Activated T-helper 1 cell treated with anti-CD3 and anti-CD28 coated beads, Interleukin-12 subunit alpha, Interleukin-12 subunit beta, Interleukin-2, Interleukin-4 antibody, amounts not matched to agents 30 ng/mL and 10 ng/mL and 1 ng/mL, durations not matched to agents 14 hours and 24 hours and 36 hours (primary cell): ENCODE measurements around the gene IGSF23. TPM values are rescaled to one million over a fixed set of nuclear protein-coding genes. Genes with fewer than 3 reads are reported as not detected.
"Not testable (repeated sequence)": the region's sequence is repeated elsewhere in the genome, so short reads cannot be mapped to it uniquely, and the experiment has no call there.

Source experiments
- DNase-seq: peaks from one replicate; pipeline ENCODE4 v3.0.0; 2021; ENCODE audit warnings: low spot score
- H3K27ac Mint-ChIP-seq: one replicate; pipeline ENCODE4 v1.8.0; 2021; ENCODE audit warnings: mild to moderate bottlenecking, mixed read lengths
- H3K27me3 Mint-ChIP-seq: one replicate; pipeline ENCODE4 v1.8.0; 2022; ENCODE audit warnings: mild to moderate bottlenecking, moderate library complexity, mixed read lengths; ENCODE audit not compliant: insufficient read depth
- H3K36me3 Mint-ChIP-seq: one replicate; pipeline ENCODE4 v1.8.0; 2021; ENCODE audit warnings: low read depth, mixed read lengths
- H3K4me1 Mint-ChIP-seq: one replicate; pipeline ENCODE4 v1.8.0; 2021; ENCODE audit warnings: low read depth, mixed read lengths
- H3K4me3 Mint-ChIP-seq: one replicate; pipeline ENCODE4 v1.8.0; 2021; ENCODE audit warnings: mild to moderate bottlenecking, moderate library complexity, mixed read lengths
- H3K9me3 Mint-ChIP-seq: one replicate; pipeline ENCODE4 v1.8.0; 2021; ENCODE audit warnings: mixed read lengths
- intact Hi-C: fragments of 100-400 bp; cut with micrococcal nuclease; formaldehyde crosslinking; loops from one replicate; pipeline ENCODE4 v1.15.1; 2024
- total RNA-seq: library from RNA; stranded (reverse); gene quantifications from 2 replicates; pipeline ENCODE4 v1.2.3, GENCODE V29; 2022

IGSF23 gene
- total RNA-seq, 1 donor from 2014 or later: not detected

- intact Hi-C loops: no loop called here
- Mint-ChIP-seq H3K27me3 (peaks cover 1% of the 10 kb centered on the region), H3K4me1 (no peaks in the 10 kb centered on the region), H3K9me3 (no peaks in the 10 kb centered on the region), H3K36me3 (no peaks in the 10 kb centered on the region), H3K27ac (no peak overlapping the region), H3K4me3 (no peak overlapping the region)
- no peak for DNase-seq
Observed at GRCh38 chr19:44576843-44577565, 36.4 kb upstream of the IGSF23 start.

GRCh38 chr19:44577566-44577874 is 35.8 kb upstream of the IGSF23 start:
- Mint-ChIP-seq H3K9me3 (no peaks in the 10 kb centered on the region), H3K4me3 (no peak overlapping the region), H3K4me1 (no peaks in the 10 kb centered on the region), H3K27me3 (no peaks in the 10 kb centered on the region), H3K27ac (no peak overlapping the region), H3K36me3 (no peaks in the 10 kb centered on the region)
- DNase-seq: no peak
- intact Hi-C loops: no loop called here

- no peaks in the 10 kb centered on the region for H3K36me3 Mint-ChIP-seq
- DNase-seq: no peak
- H3K27ac Mint-ChIP-seq: no peak overlapping the region
- no peaks in the 10 kb centered on the region for H3K4me1 Mint-ChIP-seq
- H3K9me3 Mint-ChIP-seq: no peaks in the 10 kb centered on the region
- no peak overlapping the region for H3K4me3 Mint-ChIP-seq
- intact Hi-C loops: no loop called here
- H3K27me3 Mint-ChIP-seq: no peaks in the 10 kb centered on the region
Observed at GRCh38 chr19:44579663-44580365, 33.5 kb upstream of the IGSF23 start.

GRCh38 chr19:44580366-44580895 is 32.9 kb upstream of the IGSF23 start:
- Mint-ChIP-seq H3K4me3 (no peak overlapping the region), H3K27me3 (no peaks in the 10 kb centered on the region), H3K9me3 (peaks cover 3% of the 10 kb centered on the region), H3K27ac (no peak overlapping the region), H3K36me3 (no peaks in the 10 kb centered on the region), H3K4me1 (no peaks in the 10 kb centered on the region)
- DNase-seq: no peak
- intact Hi-C loops: no loop called here

- Mint-ChIP-seq H3K27ac (no peak overlapping the region), H3K36me3 (no peaks in the 10 kb centered on the region), H3K4me1 (no peaks in the 10 kb centered on the region), H3K9me3 (peaks cover 3% of the 10 kb centered on the region), H3K4me3 (no peak overlapping the region), H3K27me3 (no peaks in the 10 kb centered on the region)
- DNase-seq: no peak
- intact Hi-C loops: no loop called here
Observed at GRCh38 chr19:44581288-44581687, 32.1 kb upstream of the IGSF23 start.

- no peak for DNase-seq
Observed at GRCh38 chr19:44582581-44583265, 30.6 kb upstream of the IGSF23 start.

GRCh38 chr19:44585371-44586133 is 27.8 kb upstream of the IGSF23 start:
- no peak overlapping the region for H3K27ac Mint-ChIP-seq
- H3K9me3 Mint-ChIP-seq: peaks cover 27% of the 10 kb centered on the region
- H3K4me3 Mint-ChIP-seq: no peak overlapping the region
- H3K4me1 Mint-ChIP-seq: no peaks in the 10 kb centered on the region
- H3K36me3 Mint-ChIP-seq: no peaks in the 10 kb centered on the region
- no peaks in the 10 kb centered on the region for H3K27me3 Mint-ChIP-seq
- intact Hi-C loops: no loop called here
- DNase-seq: no peak

More at GRCh38 chr19:44582581-44583265, 30.6 kb upstream of the IGSF23 start:
- Mint-ChIP-seq H3K4me1 (no peaks in the 10 kb centered on the region), H3K36me3 (no peaks in the 10 kb centered on the region), H3K27ac (no peak overlapping the region), H3K9me3 (peaks cover 15% of the 10 kb centered on the region), H3K4me3 (no peak overlapping the region), H3K27me3 (no peaks in the 10 kb centered on the region)
- intact Hi-C loops: no loop called here

GRCh38 chr19:44587963-44588770 is 25.2 kb upstream of the IGSF23 start:
- Mint-ChIP-seq H3K27me3 (no peaks in the 10 kb centered on the region), H3K27ac (no peak overlapping the region), H3K9me3 (peaks cover 34% of the 10 kb centered on the region), H3K36me3 (no peaks in the 10 kb centered on the region), H3K4me1 (no peaks in the 10 kb centered on the region), H3K4me3 (no peak overlapping the region)
- intact Hi-C loops: no loop called here
- DNase-seq: no peak

GRCh38 chr19:44588771-44589112 is 24.6 kb upstream of the IGSF23 start:
- Mint-ChIP-seq H3K4me1 (no peaks in the 10 kb centered on the region), H3K27ac (no peak overlapping the region), H3K4me3 (no peak overlapping the region), H3K36me3 (no peaks in the 10 kb centered on the region), H3K9me3 (peaks cover 34% of the 10 kb centered on the region), H3K27me3 (peaks cover 2% of the 10 kb centered on the region)
- DNase-seq: no peak
- intact Hi-C loops: no loop called here

- peaks cover 2% of the 10 kb centered on the region for H3K27me3 Mint-ChIP-seq
- peaks cover 32% of the 10 kb centered on the region for H3K9me3 Mint-ChIP-seq
- H3K27ac Mint-ChIP-seq: no peak overlapping the region
- H3K36me3 Mint-ChIP-seq: no peaks in the 10 kb centered on the region
- intact Hi-C loops: no loop called here
- DNase-seq: no peak
- no peaks in the 10 kb centered on the region for H3K4me1 Mint-ChIP-seq
- H3K4me3 Mint-ChIP-seq: no peak overlapping the region
Observed at GRCh38 chr19:44590245-44591059, 22.9 kb upstream of the IGSF23 start.

GRCh38 chr19:44591340-44591993 is 21.9 kb upstream of the IGSF23 start:
- DNase-seq, intact Hi-C loops, H3K4me3 Mint-ChIP-seq, H3K36me3 Mint-ChIP-seq, H3K4me1 Mint-ChIP-seq, H3K27me3 Mint-ChIP-seq, H3K27ac Mint-ChIP-seq: not testable (repeated sequence)
- peaks cover 34% of the 10 kb centered on the region for H3K9me3 Mint-ChIP-seq
